ENCODE data around the gene RAB3A. TPM values are rescaled to one million over a fixed set of nuclear protein-coding genes. Genes with fewer than 3 reads are reported as not detected.

The RAB3A gene, protein sequence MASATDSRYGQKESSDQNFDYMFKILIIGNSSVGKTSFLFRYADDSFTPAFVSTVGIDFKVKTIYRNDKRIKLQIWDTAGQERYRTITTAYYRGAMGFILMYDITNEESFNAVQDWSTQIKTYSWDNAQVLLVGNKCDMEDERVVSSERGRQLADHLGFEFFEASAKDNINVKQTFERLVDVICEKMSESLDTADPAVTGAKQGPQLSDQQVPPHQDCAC
- 0.19 and 0.23 TPM in 2 replicates for total RNA-seq

DNA sequence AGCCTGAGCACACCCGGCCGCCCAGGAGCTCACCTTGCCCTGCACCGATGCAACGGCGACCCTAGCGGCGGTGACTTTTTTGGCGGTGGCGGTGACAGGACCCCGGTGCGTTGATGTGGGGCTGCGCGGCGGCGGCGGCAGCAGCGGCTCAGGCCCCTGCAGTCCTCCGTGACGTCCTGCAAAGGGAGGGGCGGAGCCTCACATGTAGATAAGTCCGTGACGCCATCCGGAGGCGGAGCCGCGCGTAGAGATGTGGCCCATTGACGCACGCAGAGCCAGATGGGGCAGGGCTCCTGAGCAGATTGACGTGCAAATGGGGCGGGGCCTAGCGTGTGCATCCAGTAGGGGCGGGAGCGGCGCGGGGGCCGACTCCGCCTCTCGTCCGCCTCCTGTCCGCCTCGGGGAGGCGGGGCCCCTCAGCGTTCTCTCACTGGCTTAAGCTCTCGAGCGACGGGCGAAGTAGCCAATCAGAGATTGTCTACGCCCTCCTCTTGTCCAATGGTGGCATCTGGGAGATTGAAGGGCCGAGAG lies at the start of gene RAB3A:
Gene RAB3A (minus strand): TSS at position 180 of the 531 bp plus-strand sequence. CDS start 1,302 bp downstream, outside the sequence.

DNA sequence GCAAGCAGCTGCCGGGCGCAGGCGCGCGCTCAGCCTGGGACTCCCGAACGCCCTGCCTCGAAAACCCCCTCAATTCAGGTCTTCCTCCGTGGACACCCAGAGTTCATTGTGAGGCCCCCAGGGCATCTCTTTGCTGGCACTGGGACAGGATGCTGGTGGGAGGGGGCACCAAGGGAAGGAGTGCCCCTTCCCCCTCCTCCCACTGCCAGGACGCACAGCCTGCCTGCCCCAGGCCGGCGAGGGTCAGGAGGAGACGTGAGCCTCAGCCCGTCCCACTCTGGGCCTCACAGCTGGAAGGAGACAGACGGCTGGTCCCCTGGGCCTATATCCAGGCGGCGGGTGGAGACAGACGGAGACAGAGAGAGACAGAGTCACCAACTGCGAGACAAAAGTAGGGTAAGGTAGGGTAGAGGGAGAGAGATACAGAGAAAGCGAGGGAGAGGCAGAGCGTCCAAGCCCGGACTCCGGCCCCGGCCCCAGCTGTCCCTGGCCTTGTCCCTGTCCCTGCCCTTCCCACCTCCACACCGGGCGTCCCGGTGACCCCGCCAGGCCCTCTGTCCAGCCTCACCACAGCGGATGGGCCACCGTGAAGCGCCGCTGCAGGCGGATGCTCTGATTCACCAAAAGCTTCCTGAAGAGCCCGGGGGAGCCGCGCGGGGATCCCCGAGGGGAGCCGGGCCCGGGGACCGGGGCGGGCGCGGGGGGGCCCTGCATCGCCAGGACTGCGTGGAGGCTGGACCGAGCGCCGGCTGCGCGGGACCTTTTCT lies 22.0 kb upstream of the RAB3A start, which contains the start of gene PDE4C:
Gene PDE4C (minus strand): TSS at position 737 of the 767 bp plus-strand sequence. CDS start 23 bp downstream, at position 714.

DNA sequence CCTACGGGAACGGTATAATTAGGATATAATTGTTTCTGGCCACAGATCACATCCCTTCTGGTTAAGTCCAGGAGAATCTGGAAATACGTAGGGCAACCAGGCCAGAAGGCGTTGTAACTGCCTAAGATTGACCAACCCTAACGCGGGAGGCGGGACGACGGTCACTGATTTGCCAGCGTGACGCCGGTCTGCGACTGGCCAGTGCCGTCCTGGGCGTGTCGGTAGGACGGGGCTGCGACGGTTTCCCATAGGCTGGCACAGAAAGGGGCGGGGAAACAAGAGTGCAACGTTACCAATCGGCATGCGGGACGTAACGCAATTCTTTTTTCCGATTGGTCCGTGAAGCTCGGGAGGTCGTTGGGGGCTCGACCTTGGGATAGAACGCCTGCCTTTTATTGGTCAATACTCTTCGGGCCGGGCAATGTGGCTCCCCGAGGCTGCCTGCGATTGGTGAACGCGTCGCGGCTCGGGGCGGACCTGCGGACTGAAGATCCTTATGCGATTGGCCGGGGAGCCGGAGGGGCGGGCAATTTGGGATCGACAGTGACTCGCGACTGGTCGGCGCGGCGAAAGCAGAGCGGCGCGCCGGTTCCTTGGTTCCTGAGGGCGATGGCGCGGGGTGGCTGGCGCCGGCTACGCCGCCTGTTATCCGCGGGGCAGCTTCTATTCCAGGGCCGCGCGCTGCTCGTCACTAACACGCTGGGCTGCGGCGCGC lies 11.0 kb downstream of the RAB3A start, which contains the start of gene MPV17L2:
Gene MPV17L2 (plus strand): TSS at position 546 of the 715 bp plus-strand sequence. CDS start 64 bp downstream, at position 610.

DNA sequence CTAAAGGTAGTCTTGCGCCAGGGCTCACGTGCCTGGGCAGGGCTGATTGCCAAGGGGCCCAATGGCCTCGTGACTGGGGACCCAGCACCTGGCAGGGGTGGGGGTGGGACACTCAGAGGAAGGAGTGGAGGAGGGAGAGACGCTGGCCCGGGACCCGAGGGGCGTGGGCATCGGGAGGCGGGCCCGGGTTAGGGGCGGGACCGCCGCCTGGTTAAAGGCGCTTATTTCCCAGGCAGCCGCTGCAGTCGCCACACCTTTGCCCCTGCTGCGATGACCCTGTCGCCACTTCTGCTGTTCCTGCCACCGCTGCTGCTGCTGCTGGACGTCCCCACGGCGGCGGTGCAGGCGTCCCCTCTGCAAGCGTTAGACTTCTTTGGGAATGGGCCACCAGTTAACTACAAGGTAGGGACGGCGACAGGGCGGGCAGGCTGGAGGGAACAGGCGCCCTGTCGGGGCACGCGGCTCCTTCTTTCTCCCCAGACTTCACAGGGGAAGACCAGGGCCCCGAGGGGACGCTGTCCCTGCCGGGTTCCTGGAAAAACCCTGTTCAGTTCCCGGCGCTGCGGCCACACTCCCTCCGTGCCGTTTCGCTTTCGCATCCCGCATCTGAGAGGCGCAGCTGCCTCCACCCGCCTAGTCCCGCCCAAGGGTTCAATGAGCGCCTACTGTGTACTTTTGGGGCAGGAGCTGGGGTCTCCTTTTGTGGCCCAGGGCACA lies 30.1 kb downstream of the RAB3A start, which contains the start of gene IFI30:
Gene IFI30 (plus strand): TSS at position 242 of the 717 bp plus-strand sequence. CDS start 29 bp downstream, at position 271.

DNA sequence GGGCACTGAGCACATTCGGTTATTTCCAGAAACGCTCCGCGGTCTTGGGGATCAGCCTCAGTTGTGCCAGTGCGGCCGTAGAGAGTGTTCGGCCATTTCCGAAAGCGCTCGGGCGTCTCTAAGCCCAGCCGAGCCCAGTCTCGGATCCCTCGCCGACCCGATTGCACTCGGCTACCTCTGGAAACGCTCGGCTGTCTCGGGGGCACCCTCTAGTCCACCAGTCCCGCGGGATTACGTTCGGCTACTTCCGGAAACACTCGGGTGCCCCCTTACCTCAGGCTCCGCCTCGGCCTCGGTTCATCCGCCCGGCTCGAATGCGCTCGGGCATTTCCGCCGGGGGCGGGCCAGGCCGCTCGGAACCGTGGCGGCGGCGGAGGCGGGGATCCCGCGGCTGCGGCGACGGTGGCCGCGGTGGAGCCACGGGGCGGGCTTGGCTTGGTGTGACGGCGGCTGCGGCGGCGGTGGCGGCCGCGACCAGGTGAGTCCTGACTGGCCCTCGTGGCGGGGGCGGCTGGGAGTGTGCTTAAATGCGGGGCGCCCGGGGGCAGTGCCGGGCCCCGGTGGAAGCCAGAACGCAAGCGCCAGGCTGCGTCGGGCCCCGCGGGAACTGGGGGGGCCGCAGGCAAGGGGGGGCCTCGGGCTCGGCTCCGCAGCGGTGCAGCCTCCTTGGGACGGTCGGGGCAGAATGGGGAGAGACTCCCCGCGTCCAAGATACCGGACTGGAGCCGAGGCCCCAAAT lies 50.9 kb downstream of the RAB3A start, which contains the start of gene PIK3R2:
Gene PIK3R2 (plus strand): TSS at position 347 of the 739 bp plus-strand sequence. CDS start 2,717 bp downstream, outside the sequence.

Other genes starting within 250 kb of the RAB3A start
- gene KCNN1, start 236.9 kb downstream of the RAB3A start, total RNA-seq: not detected in 2 replicates
- gene ARRDC2, start 195.9 kb downstream of the RAB3A start, total RNA-seq: 6.4 and 8.2 TPM in 2 replicates
- not detected in 2 replicates for gene IL12RB1, start 117.1 kb downstream of the RAB3A start, total RNA-seq
- 2.4 and 3.3 TPM in 2 replicates for gene MAST3, start 106.3 kb downstream of the RAB3A start, total RNA-seq
- gene PIK3R2, start 50.9 kb downstream of the RAB3A start, total RNA-seq: 13.4 and 14.3 TPM in 2 replicates
- gene IFI30, start 30.2 kb downstream of the RAB3A start, total RNA-seq: 22.6 and 27.0 TPM in 2 replicates
- gene MPV17L2, start 10.8 kb downstream of the RAB3A start, total RNA-seq: 77.5 and 113 TPM in 2 replicates
- gene PDE4C, start 22.4 kb upstream of the RAB3A start, total RNA-seq: not detected in 2 replicates
- gene IQCN, start 70.4 kb upstream of the RAB3A start, total RNA-seq: under 0.01 TPM in 1 of 2 replicates, not detected in the other
- 108 and 149 TPM in 2 replicates for gene JUND, start 77.6 kb upstream of the RAB3A start, total RNA-seq
- gene LSM4, start 119.0 kb upstream of the RAB3A start, total RNA-seq: 465 and 615 TPM in 2 replicates
- gene PGPEP1, start 136.6 kb upstream of the RAB3A start, total RNA-seq: 5.2 and 5.6 TPM in 2 replicates
- gene GDF15, start 182.1 kb upstream of the RAB3A start, total RNA-seq: 2.2 and 30.3 TPM in 2 replicates
- gene LRRC25, start 193.6 kb upstream of the RAB3A start, total RNA-seq: not detected in 2 replicates
- gene SSBP4, start 215.4 kb upstream of the RAB3A start, total RNA-seq: 65.4 and 73.2 TPM in 2 replicates
- 14.0 and 15.5 TPM in 2 replicates for gene ISYNA1, start 234.1 kb upstream of the RAB3A start, total RNA-seq